Measurements from ENCODE around the gene COL4A6. TPM values are rescaled to one million over a fixed set of nuclear protein-coding genes. Genes with fewer than 3 reads are reported as not detected.

COL4A6 gene
- total and polyA plus RNA-seq, 2 experiments from 2014 or later, result 4.0 to 12.9 TPM

DNA sequence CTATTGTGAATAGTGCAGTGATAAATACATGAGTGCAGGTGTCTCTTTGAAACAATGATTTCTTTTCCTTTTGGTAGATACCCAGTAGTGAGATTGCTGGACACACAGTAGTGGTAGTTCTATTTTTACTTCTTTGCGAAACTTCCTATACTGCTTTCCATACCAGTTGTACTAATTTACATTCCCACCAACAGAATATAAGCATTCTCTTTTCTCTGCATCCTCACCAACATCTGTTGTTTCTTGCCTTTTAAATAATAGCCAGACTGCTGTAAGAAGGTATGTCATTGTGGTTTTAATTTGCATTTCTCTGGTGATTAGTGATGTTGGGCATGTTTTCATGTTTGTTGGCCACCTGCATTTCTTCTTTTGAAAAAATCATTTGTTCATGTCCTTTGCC, 105.9 kb downstream of the COL4A6 start:
- TF ChIP-seq, protein P1, sequence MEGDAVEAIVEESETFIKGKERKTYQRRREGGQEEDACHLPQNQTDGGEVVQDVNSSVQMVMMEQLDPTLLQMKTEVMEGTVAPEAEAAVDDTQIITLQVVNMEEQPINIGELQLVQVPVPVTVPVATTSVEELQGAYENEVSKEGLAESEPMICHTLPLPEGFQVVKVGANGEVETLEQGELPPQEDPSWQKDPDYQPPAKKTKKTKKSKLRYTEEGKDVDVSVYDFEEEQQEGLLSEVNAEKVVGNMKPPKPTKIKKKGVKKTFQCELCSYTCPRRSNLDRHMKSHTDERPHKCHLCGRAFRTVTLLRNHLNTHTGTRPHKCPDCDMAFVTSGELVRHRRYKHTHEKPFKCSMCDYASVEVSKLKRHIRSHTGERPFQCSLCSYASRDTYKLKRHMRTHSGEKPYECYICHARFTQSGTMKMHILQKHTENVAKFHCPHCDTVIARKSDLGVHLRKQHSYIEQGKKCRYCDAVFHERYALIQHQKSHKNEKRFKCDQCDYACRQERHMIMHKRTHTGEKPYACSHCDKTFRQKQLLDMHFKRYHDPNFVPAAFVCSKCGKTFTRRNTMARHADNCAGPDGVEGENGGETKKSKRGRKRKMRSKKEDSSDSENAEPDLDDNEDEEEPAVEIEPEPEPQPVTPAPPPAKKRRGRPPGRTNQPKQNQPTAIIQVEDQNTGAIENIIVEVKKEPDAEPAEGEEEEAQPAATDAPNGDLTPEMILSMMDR (IDR thresholded peaks at IDR 0.05; ENCODE audit: poor library complexity), result no peak
- no peak for TF ChIP-seq EZH2phosphoT487 (IDR thresholded peaks at IDR 0.05; ENCODE audit: low read depth, severe bottlenecking, unreplicated experiment)
- no peak for TF ChIP-seq EZH2 (IDR thresholded peaks at IDR 0.05; ENCODE audit: borderline replicate concordance)
- H2AFZ ChIP-seq, result no peak overlapping the region
- WGBS (ENCODE audit: low lambda C conversion rate, missing lambda C conversion rate), result 72% methylated on average over 1 of the region's 1 CpG
- peaks cover 2% of the 10 kb centered on the region for H3K9me3 ChIP-seq (ENCODE audit: low read depth)
- H3K4me2 ChIP-seq, result no peak overlapping the region
- no peaks in the 10 kb centered on the region for H4K20me1 ChIP-seq (ENCODE audit: insufficient read depth, poor library complexity, severe bottlenecking)
- DNase-seq (ENCODE audit: low spot score), result no peak
- no peaks in the 10 kb centered on the region for H3K4me1 ChIP-seq (ENCODE audit: insufficient read depth)
- no peak overlapping the region for H3K27ac ChIP-seq
- no peak overlapping the region for H3K4me3 ChIP-seq
- no peaks in the 10 kb centered on the region for H3K9me2 ChIP-seq (replicated peaks; ENCODE audit: insufficient read depth)
- H3K27me3 ChIP-seq, result no peaks in the 10 kb centered on the region
- H3K36me3 ChIP-seq (replicated peaks; ENCODE audit: insufficient read depth, low read depth), result no peaks in the 10 kb centered on the region
- H3K79me2 ChIP-seq, result no peaks in the 10 kb centered on the region

DNA sequence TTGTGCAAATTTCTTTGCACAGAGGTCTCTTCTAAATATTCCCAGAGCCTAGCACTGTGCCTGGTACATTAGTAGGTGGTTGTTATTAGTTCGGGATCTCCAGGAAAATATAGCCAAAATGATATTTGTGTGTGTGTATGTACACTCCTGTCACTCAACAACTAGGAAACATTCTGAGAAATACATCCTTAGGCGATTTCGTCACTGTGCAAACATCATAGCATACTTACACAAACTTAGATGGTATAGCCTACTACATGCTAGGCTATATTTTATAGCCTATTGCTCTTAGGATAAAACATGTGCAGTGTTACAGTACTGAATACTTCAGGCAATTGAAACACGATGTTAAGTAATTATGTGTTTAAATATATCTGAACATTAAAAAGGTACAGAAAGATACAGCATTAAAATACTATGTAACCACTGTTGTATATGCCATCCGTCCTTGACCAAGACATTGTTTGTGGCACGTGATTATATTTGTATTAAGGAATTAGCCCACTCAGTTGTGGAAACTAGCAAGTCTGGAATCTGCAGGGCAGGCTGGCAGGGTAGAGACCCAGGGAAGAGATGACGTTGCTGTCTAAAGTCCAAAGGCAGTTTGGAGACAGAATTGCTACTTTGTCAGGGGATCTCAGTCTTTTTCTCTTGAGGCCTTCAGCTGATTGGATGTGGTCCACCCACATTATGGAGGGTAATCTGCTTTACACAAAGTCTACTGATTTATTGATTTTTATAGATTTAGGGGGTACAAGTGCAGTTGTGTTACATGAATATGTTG, 106.9 kb downstream of the COL4A6 start:
- Histone ChIP-seq H3K27me3 (no peaks in the 10 kb centered on the region), H3K9me3 (ENCODE audit: low read depth) (peaks cover 2% of the 10 kb centered on the region), H3K27ac (peak overlapping the region; percentile 27), H3K4me3 (no peak overlapping the region), H4K20me1 (ENCODE audit: insufficient read depth, poor library complexity, severe bottlenecking) (no peaks in the 10 kb centered on the region), H3K36me3 (replicated peaks; ENCODE audit: insufficient read depth, low read depth) (no peaks in the 10 kb centered on the region), H3K79me2 (no peaks in the 10 kb centered on the region), H3K4me1 (ENCODE audit: insufficient read depth) (no peaks in the 10 kb centered on the region), H3K9me2 (replicated peaks; ENCODE audit: insufficient read depth) (no peaks in the 10 kb centered on the region), H2AFZ (no peak overlapping the region), H3K4me2 (no peak overlapping the region)
- TF ChIP-seq, protein P1 (IDR thresholded peaks at IDR 0.05; ENCODE audit: poor library complexity), result no peak
- TF ChIP-seq EZH2phosphoT487 (IDR thresholded peaks at IDR 0.05; ENCODE audit: low read depth, severe bottlenecking, unreplicated experiment) (no peak), EZH2 (IDR thresholded peaks at IDR 0.05; ENCODE audit: borderline replicate concordance) (no peak)
- peak; percentile 35 for DNase-seq (ENCODE audit: low spot score)
- 66% methylated on average over 7 of the region's 7 CpGs for WGBS (ENCODE audit: low lambda C conversion rate, missing lambda C conversion rate)

DNA sequence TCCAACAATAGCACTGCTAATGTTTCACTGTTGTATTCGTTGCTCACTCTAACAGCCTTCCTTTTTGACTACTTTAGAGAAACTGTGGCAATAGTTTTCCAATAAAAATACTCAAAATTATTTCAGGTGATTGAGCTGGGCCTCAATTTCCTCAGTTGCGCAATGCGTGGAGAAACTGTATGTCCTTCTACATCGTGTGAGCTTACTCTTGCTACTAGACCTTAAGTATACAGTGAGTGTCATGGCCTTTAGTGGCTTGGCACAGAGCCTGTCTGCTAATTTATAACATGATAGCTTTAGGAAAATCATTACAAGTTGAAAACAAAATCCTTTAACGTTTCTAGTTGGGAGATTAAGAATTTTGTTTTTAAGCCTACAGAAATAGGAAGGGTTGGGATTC, 114.5 kb downstream of the COL4A6 start:
- H3K4me3 ChIP-seq, result no peak overlapping the region
- no peaks in the 10 kb centered on the region for H3K9me2 ChIP-seq (replicated peaks; ENCODE audit: insufficient read depth)
- DNase-seq (ENCODE audit: low spot score), result no peak
- no peak overlapping the region for H3K4me2 ChIP-seq
- WGBS (ENCODE audit: low lambda C conversion rate, missing lambda C conversion rate), result 70% methylated on average over 5 of the region's 5 CpGs
- no peaks in the 10 kb centered on the region for H3K4me1 ChIP-seq (ENCODE audit: insufficient read depth)
- H3K9me3 ChIP-seq (ENCODE audit: low read depth), result no peaks in the 10 kb centered on the region
- no peaks in the 10 kb centered on the region for H3K36me3 ChIP-seq (replicated peaks; ENCODE audit: insufficient read depth, low read depth)
- no peak overlapping the region for H2AFZ ChIP-seq
- no peaks in the 10 kb centered on the region for H4K20me1 ChIP-seq (ENCODE audit: insufficient read depth, poor library complexity, severe bottlenecking)
- H3K79me2 ChIP-seq, result no peaks in the 10 kb centered on the region
- TF ChIP-seq EZH2 (IDR thresholded peaks at IDR 0.05; ENCODE audit: borderline replicate concordance), result no peak
- TF ChIP-seq, protein P1 (IDR thresholded peaks at IDR 0.05; ENCODE audit: poor library complexity), result no peak
- TF ChIP-seq EZH2phosphoT487 (IDR thresholded peaks at IDR 0.05; ENCODE audit: low read depth, severe bottlenecking, unreplicated experiment), result no peak
- no peaks in the 10 kb centered on the region for H3K27me3 ChIP-seq
- no peak overlapping the region for H3K27ac ChIP-seq

Measured in hepatocyte (in vitro differentiated cells).